Measurements from ENCODE around the gene ZDHHC14. TPM values are rescaled to one million over a fixed set of nuclear protein-coding genes. Genes with fewer than 3 reads are reported as not detected.

ZDHHC14 gene
- total RNA-seq, 1 donor from 2014 or later: 1.8 TPM

DNA sequence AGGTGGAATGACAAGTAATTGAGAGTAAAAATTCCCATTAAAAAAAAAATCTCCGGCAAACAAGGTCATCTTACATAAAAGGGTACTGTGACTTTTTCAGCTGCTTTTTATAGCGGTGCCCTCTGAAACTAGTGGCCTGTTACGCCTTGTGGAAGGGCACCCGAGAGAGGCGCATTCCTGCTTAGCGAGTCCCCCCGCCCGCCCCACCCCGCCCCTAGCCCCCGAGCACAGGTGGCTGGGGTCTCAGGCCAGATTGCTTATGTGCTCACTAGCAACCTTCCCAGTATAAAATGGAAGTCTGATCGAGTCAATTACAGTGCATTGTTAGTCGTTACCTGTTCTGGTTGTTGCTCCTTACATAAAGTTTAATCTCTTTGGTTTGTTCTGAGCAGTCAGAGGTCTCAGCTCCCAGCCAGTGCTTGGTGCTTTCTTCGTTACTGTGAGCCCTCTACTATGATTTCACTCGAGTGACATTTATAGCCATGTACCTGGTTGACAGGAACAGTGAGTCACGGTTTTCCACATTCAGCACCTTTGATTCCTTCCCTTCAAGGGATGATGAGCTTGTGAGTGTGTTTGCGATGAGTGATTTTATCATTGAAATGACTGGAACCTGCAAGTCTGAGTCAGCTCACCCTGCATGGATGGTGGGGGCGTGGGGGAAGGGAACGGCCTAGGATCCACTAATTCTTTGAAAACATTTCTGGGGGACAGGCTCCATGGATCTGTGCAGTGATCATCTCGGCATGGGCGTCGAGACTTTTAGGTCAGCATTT, 47.6 kb downstream of the ZDHHC14 start:
- H3K36me3 ChIP-seq (ENCODE audit: control insufficient read depth, insufficient read depth, low read length): no peaks in the 10 kb centered on the region
- FAIRE-seq: peak; percentile 72
- no peak overlapping the region for H3K4me3 ChIP-seq (ENCODE audit: low read depth, low read length)
- TF ChIP-seq, protein P1, sequence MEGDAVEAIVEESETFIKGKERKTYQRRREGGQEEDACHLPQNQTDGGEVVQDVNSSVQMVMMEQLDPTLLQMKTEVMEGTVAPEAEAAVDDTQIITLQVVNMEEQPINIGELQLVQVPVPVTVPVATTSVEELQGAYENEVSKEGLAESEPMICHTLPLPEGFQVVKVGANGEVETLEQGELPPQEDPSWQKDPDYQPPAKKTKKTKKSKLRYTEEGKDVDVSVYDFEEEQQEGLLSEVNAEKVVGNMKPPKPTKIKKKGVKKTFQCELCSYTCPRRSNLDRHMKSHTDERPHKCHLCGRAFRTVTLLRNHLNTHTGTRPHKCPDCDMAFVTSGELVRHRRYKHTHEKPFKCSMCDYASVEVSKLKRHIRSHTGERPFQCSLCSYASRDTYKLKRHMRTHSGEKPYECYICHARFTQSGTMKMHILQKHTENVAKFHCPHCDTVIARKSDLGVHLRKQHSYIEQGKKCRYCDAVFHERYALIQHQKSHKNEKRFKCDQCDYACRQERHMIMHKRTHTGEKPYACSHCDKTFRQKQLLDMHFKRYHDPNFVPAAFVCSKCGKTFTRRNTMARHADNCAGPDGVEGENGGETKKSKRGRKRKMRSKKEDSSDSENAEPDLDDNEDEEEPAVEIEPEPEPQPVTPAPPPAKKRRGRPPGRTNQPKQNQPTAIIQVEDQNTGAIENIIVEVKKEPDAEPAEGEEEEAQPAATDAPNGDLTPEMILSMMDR (IDR thresholded peaks at IDR 0.05; ENCODE audit: insufficient read depth, low read length, severe bottlenecking): no peak
- H3K27me3 ChIP-seq (ENCODE audit: control insufficient read depth, insufficient read depth, low read length): no peaks in the 10 kb centered on the region
- DNase-seq (ENCODE audit: low read depth): peak; percentile 88

DNA sequence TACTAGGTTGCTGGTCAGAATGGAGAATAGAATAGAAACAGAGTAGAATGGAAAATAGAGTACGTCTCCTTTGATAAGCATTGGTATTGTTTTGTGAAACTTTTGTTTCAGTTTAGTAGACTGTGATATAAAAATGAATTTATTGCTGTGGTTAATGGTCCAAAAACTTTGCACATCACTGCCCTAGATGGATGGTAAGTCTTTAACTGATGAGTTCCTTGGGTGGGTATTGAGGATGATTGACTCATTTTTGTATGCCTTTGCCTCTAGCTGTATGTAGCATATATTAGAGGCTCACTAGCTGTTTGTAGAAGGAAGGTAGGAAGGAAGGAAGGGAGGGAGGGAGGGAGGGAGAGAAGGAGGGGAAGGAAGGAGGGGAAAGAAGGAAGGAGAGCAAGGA, 48.3 kb downstream of the ZDHHC14 start:
- FAIRE-seq: no peak

DNA sequence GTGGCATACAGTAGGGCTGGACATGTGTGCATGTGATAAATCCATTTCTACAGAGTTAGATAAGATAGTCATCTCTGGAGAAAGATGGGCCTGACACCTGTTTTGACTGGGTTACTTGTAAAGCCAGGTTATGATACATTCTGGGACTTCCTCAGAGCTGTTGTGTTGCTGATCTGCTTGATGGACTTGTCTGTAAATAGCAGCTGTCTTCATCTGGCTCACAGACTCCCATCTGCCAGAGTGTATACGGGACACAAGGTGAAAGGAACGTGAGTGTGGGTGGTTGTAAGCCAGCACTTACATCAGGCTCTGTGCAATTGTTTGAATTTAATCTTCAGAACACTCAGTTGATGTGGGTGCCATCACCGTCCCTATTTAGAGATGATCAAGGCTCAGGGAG, 49.8 kb downstream of the ZDHHC14 start:
- no peaks in the 10 kb centered on the region for H3K36me3 ChIP-seq (ENCODE audit: control insufficient read depth, insufficient read depth, low read length)
- DNase-seq (ENCODE audit: low read depth): no peak
- H3K4me3 ChIP-seq (ENCODE audit: low read depth, low read length): no peak overlapping the region
- FAIRE-seq: peak; percentile 88
- H3K27me3 ChIP-seq (ENCODE audit: control insufficient read depth, insufficient read depth, low read length): no peaks in the 10 kb centered on the region
- TF ChIP-seq, protein P1 (IDR thresholded peaks at IDR 0.05; ENCODE audit: insufficient read depth, low read length, severe bottlenecking): no peak

More for the DNA sequence above, 48.3 kb downstream of the ZDHHC14 start:
- TF ChIP-seq, protein P1 (IDR thresholded peaks at IDR 0.05; ENCODE audit: insufficient read depth, low read length, severe bottlenecking): no peak
- Histone ChIP-seq H3K4me3 (ENCODE audit: low read depth, low read length) (no peak overlapping the region), H3K27me3 (ENCODE audit: control insufficient read depth, insufficient read depth, low read length) (no peaks in the 10 kb centered on the region), H3K36me3 (ENCODE audit: control insufficient read depth, insufficient read depth, low read length) (no peaks in the 10 kb centered on the region)
- no peak for DNase-seq (ENCODE audit: low read depth)

DNA sequence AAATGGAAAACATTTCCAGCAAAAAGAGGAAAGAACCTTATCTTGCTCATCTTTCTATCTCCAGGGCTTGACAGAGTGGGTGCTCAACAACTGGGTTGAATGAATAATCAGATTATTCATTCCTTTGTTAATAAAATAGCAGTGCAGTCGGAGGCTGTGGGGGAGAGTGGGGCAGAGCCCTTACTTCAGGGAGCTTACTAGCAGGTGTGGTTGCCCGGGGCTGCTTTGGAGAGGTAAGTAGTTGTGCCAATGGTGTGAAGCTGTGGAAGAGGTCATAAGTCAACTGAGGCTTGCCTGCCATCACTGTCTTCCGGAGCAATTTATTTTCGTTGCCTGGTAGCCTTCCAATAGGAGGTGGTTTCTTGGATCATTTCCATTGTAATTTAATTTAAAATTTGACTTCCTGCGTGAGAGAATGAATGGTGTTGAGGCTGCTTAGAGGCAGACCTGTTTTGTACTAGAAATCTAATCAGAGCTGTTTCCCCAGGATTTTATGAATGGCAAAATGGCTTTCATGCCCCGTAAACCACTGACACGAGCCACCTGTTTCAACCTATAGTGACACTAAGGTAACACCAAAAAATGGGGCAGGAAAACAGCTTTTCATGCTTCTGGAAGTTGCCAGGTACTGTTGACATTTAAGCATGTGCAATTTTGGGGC, 51.4 kb downstream of the ZDHHC14 start:
- H3K4me3 ChIP-seq (ENCODE audit: low read depth, low read length): no peak overlapping the region
- no peaks in the 10 kb centered on the region for H3K36me3 ChIP-seq (ENCODE audit: control insufficient read depth, insufficient read depth, low read length)
- H3K27me3 ChIP-seq (ENCODE audit: control insufficient read depth, insufficient read depth, low read length): no peaks in the 10 kb centered on the region
- FAIRE-seq (no peak), DNase-seq (ENCODE audit: low read depth) (no peak)
- TF ChIP-seq, protein P1 (IDR thresholded peaks at IDR 0.05; ENCODE audit: insufficient read depth, low read length, severe bottlenecking): no peak

DNA sequence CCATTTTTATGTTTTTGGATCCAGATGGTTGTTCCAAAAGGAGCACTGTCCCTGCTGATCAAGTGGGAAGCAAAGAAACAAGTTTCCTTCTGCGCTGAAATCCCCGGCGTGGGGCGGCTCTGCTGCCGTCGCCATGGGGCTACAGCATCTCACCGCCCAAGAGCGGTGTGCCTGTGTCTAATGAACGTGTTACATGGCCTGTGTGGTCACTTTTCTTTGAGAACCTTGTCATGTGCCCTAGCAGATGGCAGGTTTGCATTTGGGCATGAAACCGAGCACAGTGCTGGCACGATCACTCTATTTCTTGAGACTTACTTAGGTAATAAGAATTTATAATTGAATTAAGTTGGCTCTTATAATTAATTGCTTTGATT, 51.9 kb downstream of the ZDHHC14 start:
- Histone ChIP-seq H3K36me3 (ENCODE audit: control insufficient read depth, insufficient read depth, low read length) (no peaks in the 10 kb centered on the region), H3K4me3 (ENCODE audit: low read depth, low read length) (no peak overlapping the region), H3K27me3 (ENCODE audit: control insufficient read depth, insufficient read depth, low read length) (no peaks in the 10 kb centered on the region)
- TF ChIP-seq, protein P1 (IDR thresholded peaks at IDR 0.05; ENCODE audit: insufficient read depth, low read length, severe bottlenecking): no peak
- no peak for DNase-seq (ENCODE audit: low read depth)
- no peak for FAIRE-seq

Data from bronchial epithelial cell (primary cell).